Cardiac septum (tissue), 1 donor: Measurements from ENCODE around the gene TRIM42. TPM values are rescaled to one million over a fixed set of nuclear protein-coding genes. Genes with fewer than 3 reads are reported as not detected.

ENCODE experiments used
- DNase-seq: peaks from one replicate; pipeline ENCODE4 v3.0.0-alpha.2; 2020; ENCODE audit warnings: low spot score
- intact Hi-C: fragments of 100-400 bp; cut with DNase I; formaldehyde crosslinking; loops from one replicate; pipeline ENCODE4 v1.14.0; 2022
- total RNA-seq: library from RNA; stranded (reverse); fragmentation: NEBNext Ultra II Directional; extraction: Animal tissue kit (Norgen Biotek cat#: 25700); gene quantifications from one replicate; pipeline ENCODE4 v1.2.1, GENCODE V29; 2021
- donor health status: DM: no; HTN: no; CAD: no.

TRIM42 gene
- total RNA-seq, 1 donor from 2014 or later, result not detected

DNA sequence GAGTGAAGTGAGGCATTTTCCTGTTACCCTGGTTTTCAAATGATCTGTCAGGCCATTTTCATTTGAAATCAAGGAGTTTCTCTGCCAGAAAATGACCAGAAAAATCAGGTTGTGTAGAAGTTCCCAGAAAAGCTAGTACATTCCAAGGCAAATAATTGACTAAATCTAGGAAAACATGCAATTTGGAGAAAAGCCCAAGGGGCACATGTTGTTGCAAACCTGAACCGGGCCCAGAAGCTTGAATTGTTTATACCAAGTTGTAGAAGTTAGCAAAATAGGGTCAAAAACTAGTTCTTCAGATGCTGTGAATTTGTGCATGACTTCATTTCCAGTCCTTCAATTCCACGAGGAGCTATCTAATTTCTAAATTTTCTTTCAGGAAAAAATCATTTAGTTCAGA lies 31.0 kb downstream of the TRIM42 start:
- no peak for DNase-seq
- intact Hi-C loops, result no loop called here

DNA sequence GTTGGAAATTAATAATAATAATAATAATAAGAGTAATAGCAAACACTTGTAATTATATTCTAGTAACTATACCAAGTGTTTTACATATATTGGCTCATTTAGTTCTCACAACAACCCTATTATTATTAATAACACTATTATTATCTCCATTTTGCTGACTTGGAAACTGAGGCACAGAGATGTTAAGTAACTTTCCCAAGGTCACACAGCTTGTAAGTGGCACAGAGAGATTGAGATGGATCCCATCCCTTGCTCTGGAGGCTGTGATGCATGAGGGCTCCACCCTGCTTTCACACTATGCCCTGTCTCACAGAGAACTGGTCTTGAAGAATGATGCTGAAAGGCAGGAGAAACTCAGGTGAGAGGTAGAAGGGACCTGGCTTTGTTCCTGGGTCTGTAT lies 31.9 kb downstream of the TRIM42 start:
- intact Hi-C loops, result no loop called here
- DNase-seq, result no peak

DNA sequence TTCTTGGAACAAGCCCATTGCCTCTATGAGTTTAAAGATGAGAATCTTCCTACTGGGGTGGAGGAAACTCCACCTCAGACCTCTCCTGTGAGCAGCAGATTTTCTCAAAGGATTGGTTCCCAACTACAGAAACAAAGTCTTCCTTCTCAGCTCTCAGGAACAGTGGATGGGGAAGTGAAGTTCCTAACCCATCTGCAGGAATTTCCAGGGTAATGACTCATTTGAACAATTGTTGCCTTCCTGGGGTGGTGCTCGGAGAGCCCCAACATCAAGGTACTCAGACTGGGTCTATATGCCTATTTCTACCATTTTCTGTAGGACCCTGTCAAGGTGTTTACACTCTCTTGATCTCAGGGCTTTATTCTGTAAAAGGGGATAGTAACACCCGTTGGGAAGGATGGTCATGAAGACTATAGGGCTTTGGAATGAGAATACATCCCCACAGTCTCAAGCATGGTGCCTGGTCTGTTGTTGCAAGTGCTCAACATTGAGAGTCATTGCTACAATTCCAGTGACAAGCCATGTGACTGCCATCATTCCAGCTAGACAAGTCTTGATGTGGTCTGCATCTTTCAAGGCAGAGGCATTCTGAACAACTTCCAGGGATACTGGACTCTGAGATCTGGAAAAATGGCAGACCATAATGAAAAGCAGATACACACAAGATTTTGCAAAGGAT lies 33.0 kb downstream of the TRIM42 start:
- intact Hi-C loops, result no loop called here
- no peak for DNase-seq

DNA sequence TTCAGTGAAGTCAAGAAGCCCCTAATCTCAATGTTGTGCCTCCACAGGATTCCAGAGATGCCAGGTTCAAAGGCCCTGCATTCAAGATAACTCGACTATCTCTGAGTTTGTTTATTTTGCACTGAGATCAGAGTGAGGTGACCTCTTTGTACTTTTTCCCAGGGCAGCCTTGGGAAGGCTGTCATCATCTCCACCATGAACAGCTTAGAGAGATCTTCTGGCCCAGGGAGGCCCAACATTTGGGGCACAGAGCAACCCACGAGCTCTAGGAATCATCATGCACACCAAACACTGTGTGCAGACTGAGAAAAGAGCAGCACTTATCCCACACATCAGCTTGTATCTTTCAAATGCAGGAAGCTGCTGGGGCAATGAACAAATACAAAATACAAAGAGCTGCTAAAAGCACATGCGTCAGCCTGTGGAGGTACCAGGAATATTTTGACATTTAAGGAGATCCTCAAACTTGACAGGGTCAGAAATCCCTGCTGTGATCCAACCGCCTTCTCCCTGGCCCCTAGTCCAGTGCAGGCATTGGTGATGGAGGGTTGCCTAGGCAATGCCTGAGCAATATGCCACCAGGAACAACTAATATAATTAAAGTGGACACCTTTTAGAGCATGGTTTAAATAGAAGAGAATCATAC lies 33.6 kb downstream of the TRIM42 start:
- DNase-seq, result no peak
- intact Hi-C loops, result no loop called here

DNA sequence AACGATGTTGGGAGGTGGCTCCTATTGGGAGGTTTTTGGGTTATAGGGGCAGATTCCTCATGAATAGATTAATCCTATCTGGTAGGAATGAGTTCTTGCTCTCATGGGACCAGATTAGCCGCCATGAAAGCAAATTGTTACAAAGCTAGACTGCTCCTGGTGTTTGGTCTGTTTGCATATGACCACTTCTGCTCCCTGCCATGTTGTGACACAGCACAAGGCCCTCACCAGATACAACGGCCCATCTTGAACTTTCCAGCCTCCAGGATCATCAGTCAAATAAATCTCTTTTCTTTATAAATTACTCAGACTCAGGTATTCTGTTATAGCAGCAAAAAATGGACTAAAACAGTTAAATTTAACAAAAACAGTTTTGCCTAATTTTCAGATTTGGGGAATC lies 34.4 kb downstream of the TRIM42 start:
- no peak for DNase-seq
- intact Hi-C loops, result no loop called here

DNA sequence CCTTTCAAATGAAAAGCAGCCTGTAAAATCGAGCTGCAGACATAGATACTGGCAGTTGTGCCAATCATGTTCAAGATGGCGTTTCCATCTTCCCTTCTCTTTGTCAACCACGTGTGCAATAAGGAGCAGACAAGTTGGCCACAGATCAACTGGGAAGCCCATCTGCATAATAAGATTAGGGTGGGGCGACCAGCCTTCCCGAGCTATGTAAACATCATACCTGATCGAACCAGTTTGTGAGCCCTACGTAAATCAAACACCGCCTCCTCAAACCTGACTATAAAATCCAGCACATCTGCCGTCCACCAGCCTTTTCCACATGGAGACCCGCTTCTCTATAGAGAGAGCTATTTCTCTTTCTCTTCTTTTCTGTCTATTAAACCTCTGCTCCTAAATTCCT lies 37.2 kb downstream of the TRIM42 start:
- intact Hi-C loops, result no loop called here
- DNase-seq, result no peak

DNA sequence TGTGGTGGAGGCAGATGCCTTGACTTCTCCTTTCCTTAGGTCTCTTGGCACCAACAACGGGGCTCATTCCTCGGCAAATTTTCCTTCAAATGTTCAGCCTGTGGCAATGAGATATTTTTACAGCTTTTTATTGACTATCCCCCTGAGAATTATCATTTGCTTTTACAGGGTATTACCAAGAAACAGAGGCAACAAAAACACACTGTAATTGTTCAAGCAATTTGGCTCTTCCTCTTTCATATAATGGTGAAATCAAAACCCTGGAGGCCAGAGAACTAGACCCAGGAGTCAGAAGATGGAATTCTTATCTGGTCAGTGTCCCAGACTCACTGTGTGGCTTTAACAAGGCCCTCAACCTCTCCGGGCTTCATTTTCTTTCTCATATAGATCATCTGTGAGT lies 40.1 kb downstream of the TRIM42 start:
- intact Hi-C loops, result no loop called here

DNA sequence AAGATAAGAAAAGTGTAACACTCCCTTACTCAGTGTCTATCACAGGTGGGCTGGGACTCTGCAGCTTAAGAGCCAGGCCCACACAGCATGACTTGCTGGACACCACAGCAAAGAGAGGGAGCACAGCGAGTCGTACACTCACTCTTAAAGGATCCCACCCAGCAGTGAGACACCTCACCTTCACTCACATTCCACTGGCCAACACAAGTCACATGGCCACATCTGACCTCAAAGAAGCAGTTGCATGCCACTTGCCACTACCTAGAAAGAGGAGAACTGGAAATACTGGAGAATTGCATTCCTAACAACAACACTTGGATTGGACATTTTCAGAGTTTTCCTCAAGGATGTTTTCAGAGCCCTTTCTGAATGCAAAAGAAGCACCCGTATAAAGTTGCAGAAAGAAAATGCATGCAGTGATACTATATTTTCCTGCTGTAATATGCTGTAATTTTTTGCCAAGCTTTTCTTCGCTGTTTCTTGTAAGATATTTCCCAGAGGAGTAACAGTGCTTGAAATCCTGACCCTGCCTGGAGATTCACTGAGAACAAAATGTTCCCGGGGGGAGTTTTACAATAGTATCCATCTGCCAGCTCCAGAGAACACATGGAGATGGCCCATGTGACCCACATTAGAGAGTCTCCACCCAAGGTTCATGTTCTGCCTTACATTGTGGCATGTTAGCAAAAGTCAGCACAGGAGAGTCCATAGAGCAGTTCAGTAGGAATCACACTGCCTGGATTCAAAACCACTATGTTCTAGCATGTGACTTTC lies 42.2 kb downstream of the TRIM42 start:
- DNase-seq, result no peak
- intact Hi-C loops, result no loop called here

More for the DNA sequence above, 40.1 kb downstream of the TRIM42 start:
- no peak for DNase-seq

DNA sequence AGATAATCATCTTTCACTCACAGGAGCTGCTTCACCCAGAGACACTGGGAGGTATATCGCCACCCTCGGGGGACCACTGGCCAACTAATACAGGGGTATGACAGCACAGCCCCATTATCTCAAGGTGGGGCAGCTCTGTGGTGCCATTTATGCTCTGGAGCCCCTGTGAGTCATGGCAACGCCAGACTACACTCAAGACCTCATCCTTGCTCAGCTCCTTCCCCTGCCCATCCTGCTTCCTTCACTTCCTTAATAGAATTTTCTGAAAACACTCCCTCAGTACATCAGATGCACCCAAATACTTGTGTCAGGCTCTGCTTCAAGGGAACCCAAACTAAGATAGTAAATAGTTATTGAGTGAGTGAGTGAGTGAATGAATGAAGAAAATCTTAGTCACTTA lies 45.7 kb downstream of the TRIM42 start:
- no peak for DNase-seq
- intact Hi-C loops, result no loop called here

DNA sequence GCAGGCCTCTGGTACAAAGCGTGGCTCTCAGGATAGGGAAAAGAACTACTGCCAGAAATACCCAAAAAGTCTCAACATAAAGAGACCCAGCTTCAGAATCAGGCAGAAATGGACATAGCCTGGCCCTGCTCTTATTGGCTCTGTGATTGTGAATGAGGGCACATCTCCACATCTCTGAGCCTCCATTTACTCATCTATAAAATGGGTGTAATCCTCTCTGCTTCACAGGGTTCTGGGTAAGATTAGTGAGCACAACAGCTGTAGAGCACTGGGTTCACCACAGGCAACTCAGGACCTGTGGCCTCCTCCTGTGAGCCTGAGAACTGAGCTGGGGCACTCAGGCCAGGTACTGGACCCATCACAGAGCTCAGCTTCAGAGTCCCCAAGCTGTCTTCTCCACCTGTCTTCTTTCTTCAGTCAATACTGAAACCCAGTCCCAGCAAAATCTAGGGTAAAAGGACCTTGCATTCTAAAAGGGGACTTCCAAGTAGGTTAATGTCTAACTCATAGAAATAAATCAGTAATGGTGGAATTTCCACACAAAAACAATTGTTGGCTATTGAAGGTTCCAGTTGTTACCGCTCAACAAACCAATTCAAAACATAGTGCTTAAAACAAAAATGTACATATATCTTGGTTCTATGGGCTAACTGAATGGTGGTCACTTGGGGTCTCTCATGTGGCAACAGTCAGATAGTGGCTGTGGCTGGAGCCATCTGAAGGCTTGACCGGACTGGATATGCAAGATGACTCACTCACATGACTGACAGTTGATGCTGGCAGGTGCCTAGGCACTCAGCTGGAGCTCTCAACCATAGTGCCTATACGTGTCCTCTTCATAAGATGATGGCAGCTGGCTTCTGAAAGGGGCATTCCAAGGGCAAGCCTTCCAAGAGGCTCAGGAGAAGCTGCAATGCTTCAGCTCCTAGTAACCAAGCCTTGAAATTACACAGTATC lies 47.3 kb downstream of the TRIM42 start:
- DNase-seq, result no peak
- intact Hi-C loops, result no loop called here

DNA sequence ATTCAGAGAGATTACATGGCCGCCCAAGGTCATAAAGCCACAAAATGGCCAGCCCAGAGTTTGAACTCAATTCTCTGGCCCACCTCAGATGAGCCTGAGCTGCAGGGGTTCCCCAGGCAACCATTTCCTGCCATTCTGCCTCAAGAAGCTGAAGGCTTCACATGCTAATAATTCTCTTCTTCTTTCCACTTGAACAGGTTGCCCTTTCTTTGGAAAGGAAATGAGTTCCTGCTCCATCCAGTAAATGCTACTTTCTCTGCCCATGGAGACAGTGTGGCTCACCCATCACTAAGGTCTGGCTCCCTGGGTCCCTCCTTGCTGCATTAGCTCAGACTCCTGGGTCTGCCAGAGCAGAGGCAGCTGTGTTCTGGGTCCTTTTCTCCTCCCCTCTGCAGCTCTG lies 48.2 kb downstream of the TRIM42 start:
- intact Hi-C loops, result no loop called here
- no peak for DNase-seq

DNA sequence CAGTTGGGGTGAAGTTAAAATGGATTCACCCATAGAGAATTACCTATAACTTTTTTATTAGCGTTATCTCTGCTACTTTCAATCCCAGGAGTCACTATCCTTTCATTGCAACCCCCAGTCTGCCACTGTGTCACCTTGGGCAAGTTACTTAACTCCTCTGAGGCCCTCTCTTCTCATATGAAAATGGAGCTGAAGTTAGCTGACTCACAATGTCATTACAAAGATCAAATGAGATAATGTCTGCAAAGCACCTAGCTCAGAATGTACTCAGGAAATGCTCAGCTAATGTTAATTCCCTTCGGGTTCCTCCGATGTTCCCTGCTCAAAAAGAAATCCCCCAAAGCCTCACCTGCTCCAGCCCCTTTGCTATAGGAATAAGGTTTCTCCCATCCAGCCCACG lies 50.0 kb downstream of the TRIM42 start:
- intact Hi-C loops, result no loop called here
- DNase-seq, result no peak

DNA sequence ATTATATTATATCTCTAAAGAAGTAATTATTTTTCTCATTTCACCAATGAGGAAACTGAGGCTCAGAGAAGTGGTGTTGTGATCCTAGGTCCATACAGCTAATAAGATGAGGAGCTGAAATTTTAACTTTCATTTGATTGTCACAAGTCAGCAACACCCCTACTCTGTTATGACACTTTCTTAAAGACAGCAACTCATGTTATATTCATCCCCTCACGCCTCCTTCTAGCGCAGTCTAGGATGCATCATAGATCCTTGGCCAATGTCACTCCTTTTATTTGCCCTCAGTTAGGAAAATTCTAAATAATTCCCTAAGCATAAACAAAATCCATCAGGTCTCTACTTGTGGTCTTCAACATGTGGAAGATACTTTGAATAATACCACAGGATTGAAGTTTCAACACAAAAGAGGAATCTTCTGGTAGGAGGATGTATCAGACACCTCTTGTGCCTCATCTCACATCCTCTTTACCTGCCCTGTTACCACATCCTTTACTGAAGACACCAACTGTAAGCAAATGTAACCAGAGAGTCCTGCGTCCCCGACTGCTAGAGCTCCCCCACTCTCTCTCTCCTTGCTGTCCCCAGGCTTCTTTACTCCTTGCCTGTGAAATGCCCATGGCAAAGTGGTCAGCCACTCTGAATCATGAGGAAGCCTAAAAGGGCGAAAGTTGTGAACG lies 53.7 kb downstream of the TRIM42 start:
- intact Hi-C loops, result no loop called here

DNA sequence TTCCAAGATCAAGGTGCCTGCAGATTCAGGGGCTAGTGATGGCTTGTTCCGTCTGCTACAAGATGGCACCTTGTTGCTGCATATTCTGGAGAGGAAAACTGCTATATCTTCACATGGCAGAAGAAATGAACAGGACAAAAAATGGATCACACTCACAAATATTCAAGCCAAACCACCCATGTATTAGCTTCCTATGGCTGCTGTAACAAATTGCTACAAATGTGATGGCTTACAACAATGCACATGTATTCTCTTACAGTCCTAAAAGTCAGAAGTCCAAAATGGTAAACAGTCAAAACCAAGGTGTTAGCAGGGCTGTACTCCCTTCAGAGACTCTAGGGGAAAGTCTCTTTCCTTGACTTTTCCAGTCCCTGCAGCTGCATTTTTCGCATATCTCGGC lies 55.8 kb downstream of the TRIM42 start:
- intact Hi-C loops, result no loop called here
- DNase-seq, result no peak

More for the DNA sequence above, 53.7 kb downstream of the TRIM42 start:
- no peak for DNase-seq

DNA sequence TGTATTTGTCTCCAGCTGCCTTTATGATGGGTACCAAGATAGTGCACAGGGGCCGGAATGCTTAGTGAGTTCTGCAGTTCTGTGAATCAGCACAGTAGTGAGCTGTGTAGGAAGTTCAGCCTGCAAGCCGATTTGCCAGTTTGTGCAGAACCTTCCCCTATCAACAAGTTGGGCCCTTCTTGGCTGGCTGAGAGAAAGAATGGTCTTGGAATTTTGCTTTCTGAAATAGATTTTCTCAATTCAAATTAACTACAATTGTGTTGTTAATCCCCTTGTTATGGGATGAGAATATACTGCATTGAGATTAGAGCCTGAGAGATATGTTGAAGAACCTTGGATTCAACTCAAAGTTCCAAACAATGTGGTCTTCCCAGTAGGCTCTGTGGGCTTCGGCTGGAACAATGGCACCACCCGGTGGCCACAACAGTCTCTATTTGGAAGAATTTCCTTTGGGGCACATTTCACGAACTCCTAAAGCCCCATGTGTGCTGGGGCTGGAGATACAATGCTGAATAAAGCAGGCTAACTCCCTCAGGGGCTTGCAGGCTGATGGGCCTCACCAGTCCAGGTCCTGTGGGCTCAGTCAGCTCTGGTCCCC lies 59.1 kb downstream of the TRIM42 start:
- DNase-seq, result no peak
- intact Hi-C loops, result no loop called here

DNA sequence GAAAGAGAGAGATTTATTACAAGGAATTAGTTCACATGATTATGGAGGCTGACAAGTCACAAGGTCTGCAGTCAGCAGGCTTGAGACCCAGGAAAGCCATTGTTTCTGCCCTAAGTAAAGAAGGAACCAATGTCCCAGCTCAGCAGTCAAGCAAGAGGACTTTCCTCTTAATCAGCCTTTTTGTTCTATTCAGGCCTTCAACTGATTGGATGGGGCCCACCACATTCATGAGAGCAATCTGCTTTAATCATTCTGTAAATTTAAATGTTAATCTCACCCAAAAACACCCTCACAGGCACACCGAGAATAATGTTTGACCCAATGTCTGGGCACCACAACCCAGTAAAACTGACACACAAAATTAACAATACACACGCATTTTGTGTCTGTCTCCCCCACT lies 64.3 kb downstream of the TRIM42 start:
- no peak for DNase-seq

DNA sequence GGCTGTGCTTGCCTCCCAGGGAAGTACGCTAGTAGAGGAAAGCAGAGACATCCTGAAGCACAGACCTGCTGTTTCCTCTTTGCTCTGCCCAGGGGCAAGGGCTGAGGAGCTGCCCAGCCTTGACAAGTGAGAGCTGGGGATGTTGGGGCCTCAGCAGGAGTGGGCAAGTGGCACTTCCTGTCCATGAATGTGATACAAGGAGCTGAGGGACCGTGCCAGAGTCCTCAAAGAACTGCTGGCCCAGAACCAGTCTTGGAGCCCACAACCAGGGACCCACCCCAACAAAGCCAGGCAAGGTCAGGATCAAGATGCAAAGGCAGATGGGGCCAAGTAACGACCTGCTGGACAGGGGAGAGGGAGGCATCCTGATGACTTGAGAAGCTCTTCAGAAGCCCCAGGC lies 70.3 kb downstream of the TRIM42 start:
- intact Hi-C loops, result no loop called here

More for the DNA sequence above, 64.3 kb downstream of the TRIM42 start:
- intact Hi-C loops, result no loop called here

DNA sequence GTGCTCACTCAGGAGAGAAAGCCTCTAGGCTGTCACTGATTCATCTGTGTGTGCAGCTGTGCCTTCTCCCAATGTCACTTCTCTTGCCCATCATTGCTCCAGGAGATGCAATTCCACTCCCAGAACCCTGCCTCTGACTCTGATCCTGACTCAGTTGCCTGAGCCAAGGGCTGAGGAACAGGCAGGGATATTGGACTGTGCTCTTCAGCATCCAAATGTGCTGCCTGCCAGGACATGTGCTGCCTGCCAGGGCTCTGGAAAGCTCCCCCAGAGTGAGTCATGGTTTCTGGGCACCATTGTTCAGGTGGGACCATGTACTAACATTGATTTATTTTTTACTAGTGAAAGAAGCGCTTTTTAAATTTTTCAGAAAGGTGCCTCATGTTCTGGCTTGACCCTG lies 71.0 kb downstream of the TRIM42 start:
- DNase-seq, result no peak
- intact Hi-C loops, result no loop called here

More for the DNA sequence above, 70.3 kb downstream of the TRIM42 start:
- DNase-seq, result no peak
